ENCODE results near the gene SLC35F6. TPM values are rescaled to one million over a fixed set of nuclear protein-coding genes. Genes with fewer than 3 reads are reported as not detected.

The SLC35F6 gene
- total and polyA plus RNA-seq, 4 donors: 11.4 to 30.7 (median 19.0) TPM

- no peak for TF ChIP-seq EGR1 (IDR thresholded peaks at IDR 0.05; ENCODE audit: low read depth in 2 of 2)
- no peak for TF ChIP-seq JUND (IDR thresholded peaks at IDR 0.05)
- no peak for TF ChIP-seq MAX (IDR thresholded peaks at IDR 0.05)
- no peak for TF ChIP-seq FOXA2 (IDR thresholded peaks at IDR 0.05)
- no peak for TF ChIP-seq RAD21 (IDR thresholded peaks at IDR 0.05)
- no peak for TF ChIP-seq NR2F2 (IDR thresholded peaks at IDR 0.05)
- no peak for TF ChIP-seq TAF1 (conservative IDR thresholded peaks at IDR 0.05)
- TF ChIP-seq HNF4G (IDR thresholded peaks at IDR 0.05): no peak
- TF ChIP-seq GABPA (IDR thresholded peaks at IDR 0.05 in 1 of 2, conservative IDR thresholded peaks at IDR 0.05 in 1 of 2): no peak
- no peak for TF ChIP-seq REST (IDR thresholded peaks at IDR 0.05)
- no peak for TF ChIP-seq SP1 (IDR thresholded peaks at IDR 0.05)
- TF ChIP-seq RXRA (IDR thresholded peaks at IDR 0.05): no peak
- no peak for TF ChIP-seq HNF4A (conservative IDR thresholded peaks at IDR 0.05)
- no peak for TF ChIP-seq ZBTB33 (IDR thresholded peaks at IDR 0.05)
- TF ChIP-seq FOXA1 (IDR thresholded peaks at IDR 0.05): no peak
- TF ChIP-seq YY1 (IDR thresholded peaks at IDR 0.05): no peak
- no peak for TF ChIP-seq CTCF (IDR thresholded peaks at IDR 0.05; ENCODE audit: low read depth, low read length, missing input control)
- H3K4me3 ChIP-seq (ENCODE audit: low read depth in 1 of 3, low read length in 3 of 3): no peak overlapping the region
- H3K9me3 ChIP-seq (ENCODE audit: control insufficient read depth in 4 of 4, low read length in 3 of 4): no peaks in the 10 kb centered on the region
- DNase-seq (ENCODE audit: low spot score): no peak
- no peak overlapping the region for H3K9ac ChIP-seq (ENCODE audit: low read depth in 1 of 2, low read length in 2 of 2)
- H3K27ac ChIP-seq (ENCODE audit: low read depth in 1 of 2, low read length in 2 of 2): no peak overlapping the region
- peaks cover 0 to 5% (median 0%) of the 10 kb centered on the region in 4 donors for H3K27me3 ChIP-seq (ENCODE audit: control insufficient read depth in 4 of 4, insufficient read depth in 4 of 4, low read length in 3 of 4)
- no peaks in the 10 kb centered on the region for H3K36me3 ChIP-seq (ENCODE audit: control insufficient read depth in 4 of 4, insufficient read depth in 3 of 4, low read depth in 1 of 4, low read length in 3 of 4)
- 95% methylated on average over 3 of the region's 3 CpGs for WGBS
- H3K4me1 ChIP-seq (ENCODE audit: control insufficient read depth in 4 of 4, insufficient read depth in 4 of 4, low read length in 3 of 4): peaks cover 0 to 3% (median 3%) of the 10 kb centered on the region in 4 donors
These were observed 19.1 kb upstream of the SLC35F6 start for GRCh38 chr2:26744953-26745352.
